IPS-11a (cell line): ENCODE results near the gene KANSL2.

ENCODE experiments used
- H3K4me3 ChIP-seq: one replicate; pipeline ENCODE4 v1.5.1; 2013; ENCODE audit warnings: low read depth, low read length, control low read depth

The KANSL2 gene

GRCh38 chr12:48615681-48616080 lies 66.4 kb downstream of the KANSL2 start:
- no peak overlapping the region for H3K4me3 ChIP-seq

- no peak overlapping the region for H3K4me3 ChIP-seq
Measured at GRCh38 chr12:48613321-48613720, 68.7 kb downstream of the KANSL2 start.
